Measurements from ENCODE around the gene FAM25A. TPM values are rescaled to one million over a fixed set of nuclear protein-coding genes. Genes with fewer than 3 reads are reported as not detected.
"Not testable (repeated sequence)": the region's sequence is repeated elsewhere in the genome, so short reads cannot be mapped to it uniquely, and the experiment has no call there.

FAM25A gene
- total RNA-seq, 6 experiments from 2014 or later = not detected

- peaks cover 8% of the 10 kb centered on the region; the same call in 1 of the 2 replicates for H3K27me3 Mint-ChIP-seq (ENCODE audit: insufficient read depth)
- no peak overlapping the region for H3K27ac Mint-ChIP-seq
- no peaks in the 10 kb centered on the region for H3K9me3 Mint-ChIP-seq
- TF ChIP-seq CTCF (IDR thresholded peaks at IDR 0.05) = no peak
- peaks cover 39% of the 10 kb centered on the region for H3K4me1 Mint-ChIP-seq (ENCODE audit: low read depth)
- peaks cover 13% of the 10 kb centered on the region for H3K36me3 Mint-ChIP-seq (ENCODE audit: low read depth)
- no peak for DNase-seq
- H3K4me3 Mint-ChIP-seq = no peak overlapping the region
These were observed 43.6 kb upstream of the FAM25A start for GRCh38 chr10:86976362-86977056.

DNA sequence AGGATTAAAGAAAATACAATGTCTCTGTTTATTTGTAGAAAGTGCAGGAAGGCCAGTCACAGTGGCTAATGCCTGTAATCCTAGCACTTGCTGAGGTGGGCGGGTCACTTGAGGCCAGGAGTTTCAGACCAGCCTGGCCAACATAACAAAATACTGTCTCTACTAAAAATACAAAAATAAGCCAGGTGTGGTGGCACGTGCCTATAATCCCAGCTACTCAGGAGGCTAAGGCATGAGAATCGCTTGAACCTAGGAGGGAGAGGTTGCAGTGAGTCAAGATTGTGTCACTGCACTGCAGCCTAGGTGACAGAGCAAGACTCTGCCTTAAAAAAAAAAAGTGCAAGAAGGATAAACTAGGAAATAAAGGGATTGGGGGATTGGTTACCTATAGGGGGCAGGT lies 41.6 kb upstream of the FAM25A start:
- DNase-seq, H3K4me3 Mint-ChIP-seq: not testable (repeated sequence)
- H3K27ac Mint-ChIP-seq = peak overlapping the region; percentile 0; the same call in 1 of the 2 replicates

DNA sequence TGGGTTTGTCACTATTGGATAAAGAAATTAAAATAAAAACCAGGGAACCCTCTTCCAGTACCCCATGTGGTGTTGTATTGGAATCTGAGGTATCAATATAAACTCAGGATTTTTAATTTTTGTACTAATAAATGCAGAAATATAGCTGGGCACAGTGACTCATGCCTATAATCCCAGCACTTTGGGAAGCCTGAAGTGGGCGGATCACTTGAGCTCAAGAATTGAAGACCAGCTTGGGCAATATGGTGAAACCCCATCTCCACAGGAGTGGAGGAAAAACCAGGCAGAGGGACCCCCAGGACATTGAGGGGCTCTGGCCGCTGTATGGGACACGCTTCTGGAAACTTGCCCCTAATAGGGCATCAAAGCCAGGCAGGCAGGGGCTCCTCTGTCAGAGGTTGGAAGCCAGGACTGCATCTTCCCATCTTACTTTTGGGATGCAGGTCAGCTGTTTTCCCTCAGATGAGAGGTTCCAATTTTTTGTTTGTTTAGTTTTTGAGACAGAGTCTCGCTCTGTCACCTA lies 40.7 kb upstream of the FAM25A start:
- DNase-seq = no peak
- no peak overlapping the region for H3K27ac Mint-ChIP-seq
- no peaks in the 10 kb centered on the region; the same call in 1 of the 2 replicates for H3K27me3 Mint-ChIP-seq (ENCODE audit: insufficient read depth)
- H3K4me3 Mint-ChIP-seq = no peak overlapping the region
- H3K9me3 Mint-ChIP-seq = no peaks in the 10 kb centered on the region
- H3K4me1 Mint-ChIP-seq (ENCODE audit: low read depth) = peaks cover 25% of the 10 kb centered on the region
- TF ChIP-seq CTCF (IDR thresholded peaks at IDR 0.05) = no peak
- no peaks in the 10 kb centered on the region for H3K36me3 Mint-ChIP-seq (ENCODE audit: low read depth)

More for the DNA sequence above, 41.6 kb upstream of the FAM25A start:
- H3K36me3 Mint-ChIP-seq (ENCODE audit: low read depth); H3K9me3 Mint-ChIP-seq; H3K27me3 Mint-ChIP-seq (ENCODE audit: insufficient read depth): not testable (repeated sequence)
- H3K4me1 Mint-ChIP-seq (ENCODE audit: low read depth) = peaks cover 25% of the 10 kb centered on the region

GRCh38 chr10:86979977-86980448 lies 40.1 kb upstream of the FAM25A start:
- Mint-ChIP-seq H3K9me3 (no peaks in the 10 kb centered on the region), H3K27me3 (ENCODE audit: insufficient read depth) (no peaks in the 10 kb centered on the region; the same call in 1 of the 2 replicates), H3K4me1 (ENCODE audit: low read depth) (peaks cover 25% of the 10 kb centered on the region), H3K4me3 (no peak overlapping the region), H3K36me3 (ENCODE audit: low read depth) (no peaks in the 10 kb centered on the region), H3K27ac (peak overlapping the region; percentile 36; the same call in 1 of the 2 replicates)
- DNase-seq = no peak
- no peak for TF ChIP-seq CTCF (IDR thresholded peaks at IDR 0.05)

DNA sequence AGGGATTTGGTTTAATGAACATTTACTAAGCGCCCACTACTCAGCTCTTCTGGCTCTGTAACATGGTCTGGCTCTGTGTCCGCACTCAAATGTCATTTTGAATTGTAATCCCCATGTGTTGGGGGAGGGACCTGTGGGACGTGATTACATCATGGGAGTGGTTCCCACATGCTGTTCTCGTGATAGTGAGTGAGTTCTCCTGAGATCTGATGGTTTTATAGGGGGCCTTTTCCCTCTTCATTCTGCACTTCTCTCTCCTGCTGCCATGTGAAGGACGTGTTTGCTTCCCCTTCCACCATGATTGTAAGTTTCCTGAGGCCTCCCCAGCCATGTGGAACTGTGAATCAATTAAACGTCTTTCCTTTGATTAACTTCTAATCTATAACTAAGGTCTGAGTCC lies 39.1 kb upstream of the FAM25A start:
- not testable (repeated sequence) for H3K27ac Mint-ChIP-seq; DNase-seq; H3K27me3 Mint-ChIP-seq (ENCODE audit: insufficient read depth); H3K4me3 Mint-ChIP-seq; H3K36me3 Mint-ChIP-seq (ENCODE audit: low read depth); H3K9me3 Mint-ChIP-seq
- peaks cover 25% of the 10 kb centered on the region for H3K4me1 Mint-ChIP-seq (ENCODE audit: low read depth)

- no peak for TF ChIP-seq CTCF (IDR thresholded peaks at IDR 0.05)
These were observed 38.4 kb upstream of the FAM25A start for GRCh38 chr10:86981716-86982115.

GRCh38 chr10:86984498-86984897 lies 35.6 kb upstream of the FAM25A start:
- H3K4me3 Mint-ChIP-seq; H3K27ac Mint-ChIP-seq; DNase-seq; H3K27me3 Mint-ChIP-seq (ENCODE audit: insufficient read depth); H3K9me3 Mint-ChIP-seq; H3K36me3 Mint-ChIP-seq (ENCODE audit: low read depth): not testable (repeated sequence)
- H3K4me1 Mint-ChIP-seq (ENCODE audit: low read depth) = peaks cover 10% of the 10 kb centered on the region; the same call in 1 of the 2 replicates

More at GRCh38 chr10:86981716-86982115, 38.4 kb upstream of the FAM25A start:
- H3K27me3 Mint-ChIP-seq (ENCODE audit: insufficient read depth) = no peaks in the 10 kb centered on the region; the same call in 1 of the 2 replicates
- H3K4me1 Mint-ChIP-seq (ENCODE audit: low read depth) = peaks cover 25% of the 10 kb centered on the region
- DNase-seq = no peak
- H3K27ac Mint-ChIP-seq = no peak overlapping the region
- H3K4me3 Mint-ChIP-seq = no peak overlapping the region
- H3K36me3 Mint-ChIP-seq (ENCODE audit: low read depth) = no peaks in the 10 kb centered on the region
- H3K9me3 Mint-ChIP-seq = no peaks in the 10 kb centered on the region

All from HFFc6 (cell line).